Spleen (tissue), 7 donors: ENCODE measurements around the gene MYO10.

Experiments
- POLR2A ChIP-seq, 3 donors: fragments of 450-650 bp; IDR thresholded peaks; one replicate each; pipeline ENCODE4 v1.5.1; 2017; ENCODE audit warnings: antibody characterized with exemption in 3 of 3, mild to moderate bottlenecking in 1 of 3
- TF ChIP-seq, protein P1 (sequence below), 11 experiments: fragments of 200-600 bp in 7 of 11; fragments of 450-650 bp in 4 of 11; sonication (generic) in 4 of 11; IDR thresholded peaks in 8 of 11; conservative IDR thresholded peaks in 3 of 11; 1 replicate in 7 of 11; 2 replicates in 4 of 11; pipeline versions ENCODE4 v1.4.0 to v1.8.0; 2016 to 2021; ENCODE audit warnings: antibody characterized with exemption in 11 of 11, inconsistent platforms in 4 of 11, mild to moderate bottlenecking in 1 of 11
- donor health status: DM: no; HTN: no; CAD: no; lungs with moderate emphysema.
- donor health status: DM: no; HTN: no; CAD: no.
- donor health status: DM: no; HTN: no; CAD: no.

DNA sequence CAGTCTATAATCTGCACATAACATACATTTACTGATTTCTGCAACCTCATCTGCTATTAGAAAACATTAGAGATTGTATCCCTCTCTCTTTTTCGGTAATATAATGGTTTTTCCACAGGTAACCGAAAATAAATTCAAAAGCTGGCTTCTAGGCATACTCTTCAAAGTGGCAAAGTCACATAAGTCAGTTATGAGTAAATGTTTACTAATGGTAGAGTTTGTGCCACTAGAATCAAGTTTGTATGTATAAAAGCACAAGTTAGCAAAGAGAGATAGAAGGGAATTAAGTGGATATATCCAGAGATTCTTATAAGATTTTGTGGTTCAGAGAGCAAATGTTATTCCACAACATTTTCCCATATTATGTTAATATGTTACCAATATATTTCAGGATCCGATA is 86.9 kb downstream of the MYO10 start:
- TF ChIP-seq POLR2A (IDR thresholded peaks at IDR 0.05), result no peak
- TF ChIP-seq, protein P1, sequence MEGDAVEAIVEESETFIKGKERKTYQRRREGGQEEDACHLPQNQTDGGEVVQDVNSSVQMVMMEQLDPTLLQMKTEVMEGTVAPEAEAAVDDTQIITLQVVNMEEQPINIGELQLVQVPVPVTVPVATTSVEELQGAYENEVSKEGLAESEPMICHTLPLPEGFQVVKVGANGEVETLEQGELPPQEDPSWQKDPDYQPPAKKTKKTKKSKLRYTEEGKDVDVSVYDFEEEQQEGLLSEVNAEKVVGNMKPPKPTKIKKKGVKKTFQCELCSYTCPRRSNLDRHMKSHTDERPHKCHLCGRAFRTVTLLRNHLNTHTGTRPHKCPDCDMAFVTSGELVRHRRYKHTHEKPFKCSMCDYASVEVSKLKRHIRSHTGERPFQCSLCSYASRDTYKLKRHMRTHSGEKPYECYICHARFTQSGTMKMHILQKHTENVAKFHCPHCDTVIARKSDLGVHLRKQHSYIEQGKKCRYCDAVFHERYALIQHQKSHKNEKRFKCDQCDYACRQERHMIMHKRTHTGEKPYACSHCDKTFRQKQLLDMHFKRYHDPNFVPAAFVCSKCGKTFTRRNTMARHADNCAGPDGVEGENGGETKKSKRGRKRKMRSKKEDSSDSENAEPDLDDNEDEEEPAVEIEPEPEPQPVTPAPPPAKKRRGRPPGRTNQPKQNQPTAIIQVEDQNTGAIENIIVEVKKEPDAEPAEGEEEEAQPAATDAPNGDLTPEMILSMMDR (IDR thresholded peaks at IDR 0.05 in 8 of 11, conservative IDR thresholded peaks at IDR 0.05 in 3 of 11), result no peak
